SK-N-SH treated with all-trans-retinoic acid at 6 μM for 48 hours (cell line): ENCODE data around the gene PHF21B.

ENCODE experiments used
- ARNTL ChIP-seq: fragments of 450-650 bp; formaldehyde crosslinking; IDR thresholded peaks from 2 replicates; pipeline ENCODE4 v1.5.0; 2020; ENCODE audit warnings: low read depth, mild to moderate bottlenecking, moderate library complexity, borderline replicate concordance
- ESRRG ChIP-seq: fragments of 250-450 bp; sonication (Bioruptor Pico); IDR thresholded peaks from 2 replicates; pipeline ENCODE4 v1.6.1; 2021; ENCODE audit warnings: mild to moderate bottlenecking
- PATZ1 ChIP-seq: fragments of 250-450 bp; sonication (Bioruptor Pico); IDR thresholded peaks from 2 replicates; pipeline ENCODE4 v1.8.0; 2020; ENCODE audit warnings: mild to moderate bottlenecking, moderate library complexity, borderline replicate concordance
- POU6F1 ChIP-seq: fragments of 250-450 bp; sonication (Bioruptor Pico); IDR thresholded peaks from 2 replicates; pipeline ENCODE4 v1.8.0; 2021; ENCODE audit warnings: low read depth, mild to moderate bottlenecking, moderate library complexity, borderline replicate concordance
- PPARA ChIP-seq: fragments of 250-450 bp; sonication (Bioruptor Pico); IDR thresholded peaks from 2 replicates; pipeline ENCODE4 v1.5.0; 2020; ENCODE audit warnings: mild to moderate bottlenecking, borderline replicate concordance
- RARB ChIP-seq: fragments of 250-450 bp; sonication (Bioruptor Pico); IDR thresholded peaks from 2 replicates; pipeline ENCODE4 v1.8.0; 2021; ENCODE audit warnings: mild to moderate bottlenecking, moderate library complexity
- TCF4 ChIP-seq: fragments of 250-450 bp; sonication (Bioruptor Pico); IDR thresholded peaks from 2 replicates; pipeline ENCODE4 v1.8.0; 2021; ENCODE audit warnings: mild to moderate bottlenecking, moderate library complexity, borderline replicate concordance
- TOX ChIP-seq: fragments of 250-450 bp; sonication (Bioruptor Pico); IDR thresholded peaks from 2 replicates; pipeline ENCODE4 v1.8.0; 2021; ENCODE audit warnings: mild to moderate bottlenecking, moderate library complexity, borderline replicate concordance
- ZNF565 ChIP-seq: fragments of 450-650 bp; formaldehyde crosslinking; conservative IDR thresholded peaks from 2 replicates; pipeline ENCODE4 v1.5.0; 2020; ENCODE audit warnings: low read depth, mild to moderate bottlenecking, moderate library complexity

- TF ChIP-seq ZNF565 (no peak), TCF4 (no peak), RARB (CRISPR knock-in tag) (no peak), ARNTL (CRISPR knock-in tag) (no peak), ESRRG (CRISPR knock-in tag) (no peak), PATZ1 (CRISPR knock-in tag) (no peak), PPARA (no peak), TOX (CRISPR knock-in tag) (no peak), POU6F1 (CRISPR knock-in tag) (no peak)
These were observed 45.1 kb downstream of the PHF21B start for GRCh38 chr22:44964722-44965078.
